Mucosa of descending colon (tissue), 3 donors: ENCODE data around the gene PIP5K1C. TPM values are rescaled to one million over a fixed set of nuclear protein-coding genes. Genes with fewer than 3 reads are reported as not detected.

Experiments used
- ATAC-seq: fragments of 200-7000 bp; cut with Tn5 transposase; one replicate; pipeline ENCODE4 v1.9.1; 2020; ENCODE audit warnings: mild to moderate bottlenecking, moderate library complexity
- DNase-seq, 3 donors: peaks; one replicate each; pipeline ENCODE4 v3.0.0-alpha.2; 2020
- H3K36me3 ChIP-seq: fragments of 200-600 bp; one replicate; pipeline ENCODE4 v1.8.0; 2021; ENCODE audit warnings: low read depth, mild to moderate bottlenecking
- H3K4me1 ChIP-seq: fragments of 200-600 bp; one replicate; pipeline ENCODE4 v1.8.0; 2021; ENCODE audit warnings: low read depth, mild to moderate bottlenecking
- H3K4me3 ChIP-seq: fragments of 200-600 bp; one replicate; pipeline ENCODE4 v1.8.0; 2021; ENCODE audit warnings: mild to moderate bottlenecking
- H3K9me3 ChIP-seq: fragments of 200-600 bp; one replicate; pipeline ENCODE4 v1.8.0; 2021; ENCODE audit warnings: mild to moderate bottlenecking
- CTCF ChIP-seq: fragments of 200-600 bp; IDR thresholded peaks from one replicate; pipeline ENCODE4 v1.8.0; 2022; ENCODE audit warnings: antibody characterized with exemption, mild to moderate bottlenecking
- intact Hi-C, 2 donors: fragments of 100-400 bp; cut with DNase I in 1 of 2; cut with micrococcal nuclease in 1 of 2; formaldehyde crosslinking; loops; one replicate each; pipeline versions ENCODE4 v1.11.0 to v1.11.1; 2022; cut with DNase I, micrococcal nuclease
- total RNA-seq, 3 donors: library from RNA; stranded (reverse); fragmentation: NEBNext Ultra II Directional in 2 of 3; extraction: Animal tissue kit (Norgen Biotek cat#: 25700) in 2 of 3; gene quantifications; one replicate each; pipeline versions ENCODE4 v1.2.1 to v1.2.4, GENCODE V29; 2021 to 2023
- donor health status: DM: no; HTN: no; CAD: no; lungs with moderate emphysema.
- donor health status: DM: no; HTN: no; CAD: no.
- donor health status: DM: no; HTN: yes; CAD: no.

PIP5K1C gene
- total RNA-seq, 3 donors from 2014 or later = 23.1 to 95.2 (median 23.2) TPM

DNA sequence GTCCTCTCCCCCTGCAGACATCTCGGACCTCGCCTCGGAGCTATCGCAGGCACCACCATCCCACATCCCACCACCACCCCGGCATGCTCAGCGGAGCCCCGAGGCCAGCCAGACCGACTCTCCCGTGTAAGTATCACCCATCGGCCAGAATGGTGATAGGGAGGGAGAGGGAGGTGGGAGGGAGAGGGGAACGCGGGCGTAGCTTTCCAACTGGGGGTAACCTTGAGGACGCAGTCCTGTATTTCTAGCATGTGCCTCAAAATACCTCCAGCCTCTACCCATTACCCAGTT lies 34.0 kb upstream of the PIP5K1C start:
- Histone ChIP-seq H3K9me3 (no peaks in the 10 kb centered on the region), H3K4me3 (no peak overlapping the region), H3K4me1 (no peaks in the 10 kb centered on the region), H3K36me3 (peaks cover 12% of the 10 kb centered on the region)
- TF ChIP-seq CTCF = no peak
- ATAC-seq = no peak
- DNase-seq = no peak
- intact Hi-C loops = no loop called here

DNA sequence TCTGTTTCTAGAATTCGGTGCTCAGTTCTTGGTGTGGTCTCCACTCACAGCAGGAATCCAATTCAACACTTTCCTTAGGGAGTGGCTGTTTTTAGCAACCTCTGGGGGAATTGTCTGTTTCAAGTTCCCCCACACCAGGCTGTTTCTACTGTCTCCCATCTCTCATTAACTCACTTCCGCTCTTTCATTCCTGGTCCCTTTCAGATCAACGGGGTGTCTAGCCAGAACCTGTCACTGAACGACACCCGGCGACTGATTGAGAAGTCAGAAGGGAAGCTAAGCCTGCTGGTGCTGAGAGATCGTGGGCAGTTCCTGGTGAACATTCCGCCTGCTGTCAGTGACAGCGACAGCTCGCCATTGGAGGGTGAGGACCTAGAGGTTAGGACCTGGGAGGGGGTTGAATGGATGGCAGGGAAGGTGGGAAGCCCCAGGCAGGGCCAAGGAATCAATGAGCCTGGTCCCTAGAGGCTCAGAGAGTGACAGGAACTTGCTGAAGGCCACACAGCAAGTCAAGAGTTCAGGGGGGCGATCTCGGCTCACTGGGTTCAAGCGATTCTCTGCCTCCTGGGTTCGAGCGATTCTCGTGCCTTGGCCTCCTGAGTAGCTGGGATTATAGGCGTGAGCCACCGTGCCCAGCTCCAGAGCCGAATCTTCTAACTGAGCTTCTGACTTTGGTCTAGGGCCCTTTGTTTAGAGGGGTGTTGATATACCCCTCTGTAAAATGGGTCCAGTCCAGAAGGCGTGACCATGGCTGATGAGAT lies 33.5 kb upstream of the PIP5K1C start:
- peaks cover 12% of the 10 kb centered on the region for H3K36me3 ChIP-seq
- H3K4me1 ChIP-seq = no peaks in the 10 kb centered on the region
- no peak for DNase-seq
- H3K4me3 ChIP-seq = no peak overlapping the region
- H3K9me3 ChIP-seq = no peaks in the 10 kb centered on the region
- intact Hi-C loops = no loop called here
- no peak for TF ChIP-seq CTCF
- no peak for ATAC-seq

DNA sequence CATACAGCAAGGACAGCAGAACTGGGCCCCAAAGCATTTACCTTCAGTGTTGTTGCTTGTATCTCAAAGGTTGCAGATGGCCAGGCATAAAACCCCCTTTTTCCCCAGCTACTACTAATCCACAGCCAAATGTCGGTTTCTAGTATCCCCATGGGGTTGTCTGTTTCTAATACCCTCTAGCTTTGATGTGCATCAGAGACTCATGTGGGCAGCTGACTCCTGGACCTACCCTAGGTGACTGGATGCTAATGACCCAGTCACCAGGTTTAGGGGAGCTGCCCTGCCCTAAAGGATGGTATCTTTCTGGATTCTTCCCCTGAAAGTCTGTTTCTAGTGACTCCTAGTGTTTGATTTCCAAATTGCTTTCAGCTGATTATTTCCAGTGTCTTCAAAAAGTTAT lies 31.8 kb upstream of the PIP5K1C start:
- ATAC-seq = no peak
- intact Hi-C loops = no loop called here
- Histone ChIP-seq H3K36me3 (peaks cover 12% of the 10 kb centered on the region), H3K4me3 (no peak overlapping the region), H3K4me1 (peaks cover under 1% of the 10 kb centered on the region), H3K9me3 (no peaks in the 10 kb centered on the region)
- TF ChIP-seq CTCF = no peak
- DNase-seq = no peak

- intact Hi-C loops = no loop called here
- DNase-seq (peak in 1 of 3 donors; percentile 21), ATAC-seq (no peak)
- no peaks in the 10 kb centered on the region for H3K9me3 ChIP-seq
- TF ChIP-seq CTCF = no peak
- peaks cover 9% of the 10 kb centered on the region for H3K36me3 ChIP-seq
- no peak overlapping the region for H3K4me3 ChIP-seq
- H3K4me1 ChIP-seq = peaks cover 12% of the 10 kb centered on the region
Observed at GRCh38 chr19:3730457-3730958, 30.2 kb upstream of the PIP5K1C start.

- H3K36me3 ChIP-seq = no peaks in the 10 kb centered on the region
- DNase-seq (peak; percentile 91 to 95 (median 92)), ATAC-seq (peak; percentile 78)
- no peaks in the 10 kb centered on the region for H3K9me3 ChIP-seq
- no peak for TF ChIP-seq CTCF
- intact Hi-C loops = no loop called here
- H3K4me3 ChIP-seq = no peak overlapping the region
- H3K4me1 ChIP-seq = peaks cover 43% of the 10 kb centered on the region
Observed at GRCh38 chr19:3725640-3726310, 25.5 kb upstream of the PIP5K1C start.
